Measurements from ENCODE around the gene LAMC1. TPM values are rescaled to one million over a fixed set of nuclear protein-coding genes. Genes with fewer than 3 reads are reported as not detected.

Gene LAMC1
- polyA plus RNA-seq, 1 of the 3 experiments (the other 2 are of a cell fraction), result 101 TPM

GRCh38 chr1:183080406-183080805 is 57.2 kb downstream of the LAMC1 start:
- Histone ChIP-seq H4K20me1 (ENCODE audit: insufficient read depth) (peaks cover 78% of the 10 kb centered on the region), H3K79me2 (ENCODE audit: insufficient read depth) (peaks cover 97% of the 10 kb centered on the region), H3K36me3 (replicated peaks in 1 of 2; ENCODE audit: control insufficient read depth in 1 of 2, insufficient read depth in 2 of 2, low read length in 1 of 2) (peaks cover 0 to 5% of the 10 kb centered on the region in 2 experiments), H3K4me2 (no peak overlapping the region; the same call in 1 of the 2 replicates), H3K9me2 (no peaks in the 10 kb centered on the region), H3F3A (replicated peaks; ENCODE audit: insufficient read depth) (peaks cover 8% of the 10 kb centered on the region), H3K4me3 (ENCODE audit: low read depth in 2 of 2, low read length in 1 of 2) (no peak overlapping the region), H3K9ac (no peak overlapping the region), H2AFZ (ENCODE audit: low read depth) (no peak overlapping the region), H3K4me1 (ENCODE audit: control insufficient read depth in 1 of 2, insufficient read depth in 2 of 2, low read depth in 1 of 2, low read length in 1 of 2) (peaks cover 6 to 8% of the 10 kb centered on the region in 2 experiments; a peak in 3 of 4 replicates), H3K27me3 (ENCODE audit: insufficient read depth) (no peaks in the 10 kb centered on the region), H3K9me3 (no peaks in the 10 kb centered on the region), H3K27ac (ENCODE audit: low read depth in 2 of 2, low read length in 1 of 2) (peak overlapping the region in 1 of 2 experiments; percentile 4; a peak in 1 of 4 replicates)
- 84% methylated on average over 2 of the region's 2 CpGs for WGBS (ENCODE audit: low lambda C conversion rate)
- POLR2A ChIA-PET, result no interaction called here
- TF ChIP-seq POLR2AphosphoS5 (IDR thresholded peaks at IDR 0.05; ENCODE audit: low read depth, low read length), result no peak
- TF ChIP-seq FOXM1 (IDR thresholded peaks at IDR 0.05; ENCODE audit: low read depth), result no peak
- no peak for TF ChIP-seq MEF2A (IDR thresholded peaks at IDR 0.05; ENCODE audit: borderline replicate concordance, low read depth)
- no peak for TF ChIP-seq FOXJ3 (CRISPR knock-in tag; IDR thresholded peaks at IDR 0.05)
- TF ChIP-seq SMC3 (IDR thresholded peaks at IDR 0.05; ENCODE audit: low read depth, low read length), result no peak
- TF ChIP-seq, protein P1, sequence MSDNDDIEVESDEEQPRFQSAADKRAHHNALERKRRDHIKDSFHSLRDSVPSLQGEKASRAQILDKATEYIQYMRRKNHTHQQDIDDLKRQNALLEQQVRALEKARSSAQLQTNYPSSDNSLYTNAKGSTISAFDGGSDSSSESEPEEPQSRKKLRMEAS (IDR thresholded peaks at IDR 0.05; ENCODE audit: low read depth), result no peak
- no peak for TF ChIP-seq EP300 (IDR thresholded peaks at IDR 0.05; ENCODE audit: borderline replicate concordance in 1 of 2, low read depth in 1 of 2, low read length in 1 of 2)
- no peak for TF ChIP-seq USF1 (IDR thresholded peaks at IDR 0.05; ENCODE audit: borderline replicate concordance, low read depth)
- CTCF ChIA-PET, result interaction anchor here (1.6 kb wide), 1 partner anchor 118 kb away, joined by 4 read pairs; no protein-coding TSS in a partner anchor
- peak; percentile 15 for DNase-seq

DNA sequence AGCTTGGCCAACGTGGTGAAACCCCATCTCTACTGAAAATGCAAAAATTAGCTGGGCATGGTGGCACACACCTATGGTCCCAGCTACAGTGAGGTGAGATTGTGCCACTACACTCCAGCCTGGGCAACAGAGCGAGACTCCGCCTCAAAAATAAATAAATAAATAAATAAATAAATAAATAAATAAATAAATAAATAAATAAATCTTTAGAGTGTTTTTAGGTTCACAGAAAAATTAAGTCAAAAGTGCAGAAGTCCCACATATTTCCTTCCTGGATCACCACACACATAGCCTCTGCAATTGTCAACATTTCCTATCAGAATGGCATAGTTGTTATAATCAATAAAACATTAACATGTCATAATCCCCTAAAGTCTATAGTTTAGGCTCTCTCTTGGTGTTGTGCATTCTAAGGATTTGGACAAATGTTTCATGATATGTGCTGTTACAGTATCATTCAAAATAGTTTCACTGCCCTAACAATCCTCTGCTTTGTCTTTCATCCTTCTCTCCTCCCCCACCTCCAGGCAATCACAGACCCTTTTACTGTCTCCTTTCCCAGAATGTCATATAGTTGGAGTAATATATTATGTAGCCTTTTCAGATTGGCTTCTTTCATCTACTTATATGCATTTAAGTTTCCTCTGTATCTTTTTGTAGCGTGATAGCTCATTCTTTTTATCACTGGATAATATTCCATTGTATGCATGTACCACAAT is 58.3 kb downstream of the LAMC1 start:
- Histone ChIP-seq H3K4me1 (ENCODE audit: control insufficient read depth in 1 of 2, insufficient read depth in 2 of 2, low read depth in 1 of 2, low read length in 1 of 2) (peaks cover 0 to under 1% of the 10 kb centered on the region in 2 experiments; a peak in 2 of 4 replicates), H3K4me3 (ENCODE audit: low read depth in 2 of 2, low read length in 1 of 2) (no peak overlapping the region), H3K36me3 (replicated peaks in 1 of 2; ENCODE audit: control insufficient read depth in 1 of 2, insufficient read depth in 2 of 2, low read length in 1 of 2) (peaks cover 0 to 5% of the 10 kb centered on the region in 2 experiments), H3K27me3 (ENCODE audit: insufficient read depth) (no peaks in the 10 kb centered on the region), H3K9me2 (no peaks in the 10 kb centered on the region), H3K9ac (no peak overlapping the region), H2AFZ (ENCODE audit: low read depth) (no peak overlapping the region), H3F3A (replicated peaks; ENCODE audit: insufficient read depth) (no peaks in the 10 kb centered on the region), H3K4me2 (no peak overlapping the region), H3K79me2 (ENCODE audit: insufficient read depth) (peaks cover 99% of the 10 kb centered on the region), H4K20me1 (ENCODE audit: insufficient read depth) (peaks cover 77% of the 10 kb centered on the region), H3K9me3 (no peaks in the 10 kb centered on the region), H3K27ac (ENCODE audit: low read depth in 2 of 2, low read length in 1 of 2) (no peak overlapping the region)
- DNase-seq, result no peak
- POLR2A ChIA-PET, result no interaction called here
- CTCF ChIA-PET, result no interaction called here
- 97% methylated on average over 4 of the region's 4 CpGs for WGBS (ENCODE audit: low lambda C conversion rate)
- TF ChIP-seq GATA2 (CRISPR knock-in tag; IDR thresholded peaks at IDR 0.05) (no peak), FOXJ3 (CRISPR knock-in tag; IDR thresholded peaks at IDR 0.05) (no peak), ZBTB33 (IDR thresholded peaks at IDR 0.05; ENCODE audit: borderline replicate concordance, low read depth) (no peak), RCOR1 (IDR thresholded peaks at IDR 0.05; ENCODE audit: low read length) (no peak), NRF1 (IDR thresholded peaks at IDR 0.05; ENCODE audit: low read depth, low read length) (no peak), EZH2phosphoT487 (IDR thresholded peaks at IDR 0.05; ENCODE audit: borderline replicate concordance, low read depth) (no peak), TAF1 (IDR thresholded peaks at IDR 0.05; ENCODE audit: borderline replicate concordance, low read depth, low read length) (no peak), SIN3A (IDR thresholded peaks at IDR 0.05; ENCODE audit: borderline replicate concordance, low read depth, low read length) (no peak), ELF1 (IDR thresholded peaks at IDR 0.05) (no peak), POLR2AphosphoS5 (IDR thresholded peaks at IDR 0.05; ENCODE audit: low read depth, low read length) (no peak), RXRA (IDR thresholded peaks at IDR 0.05; ENCODE audit: borderline replicate concordance, low read depth) (no peak)

All from SK-N-SH (cell line).